Effector memory CD4-positive, alpha-beta T cell (primary cell): ENCODE data around the gene GDI2.
"Not testable (repeated sequence)": the region's sequence is repeated elsewhere in the genome, so short reads cannot be mapped to it uniquely, and the experiment has no call there.

ENCODE experiments used
- DNase-seq, 3 donors: peaks; one replicate each; pipeline ENCODE4 v3.0.0-alpha.2; 2020
- H3K27ac ChIP-seq: 2 replicates; pipeline ENCODE4 v1.7.0; 2013; ENCODE audit warnings: mild to moderate bottlenecking, low read length, moderate library complexity; ENCODE audit not compliant: insufficient read depth, poor library complexity, severe bottlenecking
- H3K27me3 ChIP-seq: replicated peaks from 2 replicates; pipeline ENCODE4 v1.7.0; 2013; ENCODE audit warnings: mild to moderate bottlenecking, low read length; ENCODE audit not compliant: insufficient read depth, control insufficient read depth, poor library complexity, severe bottlenecking
- H3K36me3 ChIP-seq: 2 replicates; pipeline ENCODE4 v1.7.0; 2013; ENCODE audit warnings: mild to moderate bottlenecking, low read length, moderate library complexity; ENCODE audit not compliant: control insufficient read depth, insufficient read depth
- H3K4me1 ChIP-seq: 2 replicates; pipeline ENCODE4 v1.7.0; 2013; ENCODE audit warnings: low read length, mild to moderate bottlenecking; ENCODE audit not compliant: control insufficient read depth, insufficient read depth, poor library complexity, severe bottlenecking
- H3K4me3 ChIP-seq: 2 replicates; pipeline ENCODE4 v1.7.0; 2013; ENCODE audit warnings: low read length, low read depth, mild to moderate bottlenecking; ENCODE audit not compliant: insufficient read depth, poor library complexity, severe bottlenecking
- H3K9me3 ChIP-seq: 2 replicates; pipeline ENCODE4 v1.7.0; 2013; ENCODE audit warnings: mild to moderate bottlenecking, low read length, moderate library complexity; ENCODE audit not compliant: control insufficient read depth

Gene GDI2

DNA sequence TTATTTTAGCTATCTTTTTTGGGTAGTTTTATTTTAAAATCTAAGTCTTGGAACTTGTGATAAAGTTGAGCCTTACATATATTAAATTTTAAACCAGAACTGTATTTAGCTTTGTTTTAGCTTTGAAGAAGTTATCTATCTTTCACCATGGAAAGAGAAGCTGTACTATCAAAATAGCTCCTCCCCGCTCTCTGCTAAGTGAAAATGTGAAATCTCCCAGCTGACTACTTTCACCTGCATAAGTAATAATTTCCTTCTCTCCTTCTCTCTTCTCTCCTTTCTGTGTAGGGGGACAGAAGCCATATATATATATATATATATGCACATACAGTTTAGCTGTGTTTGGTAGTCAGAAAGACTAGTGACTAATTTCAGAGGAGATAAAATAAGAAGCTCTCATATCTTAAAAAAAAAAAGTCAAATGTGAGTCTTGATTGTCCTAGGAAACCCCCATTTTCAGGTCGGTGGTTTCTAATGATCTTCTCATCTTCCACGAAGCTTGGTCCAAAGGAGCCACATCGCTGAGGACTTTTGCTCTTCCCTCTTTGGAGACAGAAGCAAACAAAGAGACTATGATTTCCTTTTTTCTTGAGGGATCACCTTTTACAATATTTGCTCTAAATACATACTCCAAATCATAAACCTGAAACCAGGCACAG, 30.6 kb upstream of the GDI2 start:
- no peaks in the 10 kb centered on the region for H3K9me3 ChIP-seq
- no peak for DNase-seq
- H3K27ac ChIP-seq: no peak overlapping the region
- no peaks in the 10 kb centered on the region for H3K4me1 ChIP-seq
- no peaks in the 10 kb centered on the region for H3K36me3 ChIP-seq
- no peak overlapping the region for H3K4me3 ChIP-seq
- H3K27me3 ChIP-seq: no peaks in the 10 kb centered on the region

DNA sequence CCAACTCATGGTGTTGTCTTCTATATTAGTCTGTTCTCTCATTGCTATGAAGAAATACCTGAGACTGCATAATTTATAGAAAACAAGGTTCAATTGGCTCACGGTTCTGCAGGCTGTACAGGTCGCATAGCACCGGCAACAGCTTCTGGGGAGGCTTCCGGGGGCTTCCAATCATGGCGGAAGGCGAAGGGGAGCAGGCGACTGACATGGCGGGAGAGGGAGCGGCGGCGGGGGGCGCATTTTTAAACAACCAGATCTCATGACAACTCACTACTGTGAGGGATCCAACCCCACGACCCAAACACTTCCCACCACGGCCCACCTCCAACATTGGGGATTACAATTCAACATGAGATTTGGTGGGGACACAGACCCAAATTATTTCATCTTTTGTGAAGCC, 28.7 kb upstream of the GDI2 start:
- Histone ChIP-seq H3K4me1 (no peaks in the 10 kb centered on the region), H3K27me3 (no peaks in the 10 kb centered on the region), H3K9me3 (no peaks in the 10 kb centered on the region), H3K27ac (no peak overlapping the region), H3K4me3 (no peak overlapping the region), H3K36me3 (no peaks in the 10 kb centered on the region)
- DNase-seq: no peak

GRCh38 chr10:5840314-5841307, 27.4 kb upstream of the GDI2 start:
- H3K27me3 ChIP-seq: no peaks in the 10 kb centered on the region
- no peaks in the 10 kb centered on the region for H3K36me3 ChIP-seq
- H3K4me1 ChIP-seq: no peaks in the 10 kb centered on the region
- H3K27ac ChIP-seq: no peak overlapping the region
- no peak for DNase-seq
- no peak overlapping the region for H3K4me3 ChIP-seq
- no peaks in the 10 kb centered on the region for H3K9me3 ChIP-seq

DNA sequence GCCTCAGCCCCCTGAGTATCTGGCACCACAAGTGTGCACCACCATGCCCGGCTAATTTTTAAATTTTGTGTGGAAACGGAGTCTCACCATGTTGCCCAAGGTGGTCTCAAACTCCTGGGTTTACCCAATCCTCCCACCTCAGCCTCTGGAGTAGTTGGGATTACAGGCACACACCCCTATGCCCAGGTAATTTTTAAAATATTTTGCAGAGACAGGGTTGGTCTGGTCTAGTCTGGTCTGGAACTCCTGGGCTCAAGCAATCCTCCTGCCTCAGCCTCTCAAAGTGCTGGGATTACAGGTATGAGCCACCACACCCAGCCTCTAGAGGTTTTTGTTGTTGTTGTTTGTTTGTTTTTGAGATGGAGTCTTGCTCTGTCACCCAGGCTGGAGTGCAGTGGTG, 22.9 kb upstream of the GDI2 start:
- H3K9me3 ChIP-seq, DNase-seq, H3K27ac ChIP-seq, H3K27me3 ChIP-seq, H3K4me1 ChIP-seq, H3K4me3 ChIP-seq, H3K36me3 ChIP-seq: not testable (repeated sequence)

DNA sequence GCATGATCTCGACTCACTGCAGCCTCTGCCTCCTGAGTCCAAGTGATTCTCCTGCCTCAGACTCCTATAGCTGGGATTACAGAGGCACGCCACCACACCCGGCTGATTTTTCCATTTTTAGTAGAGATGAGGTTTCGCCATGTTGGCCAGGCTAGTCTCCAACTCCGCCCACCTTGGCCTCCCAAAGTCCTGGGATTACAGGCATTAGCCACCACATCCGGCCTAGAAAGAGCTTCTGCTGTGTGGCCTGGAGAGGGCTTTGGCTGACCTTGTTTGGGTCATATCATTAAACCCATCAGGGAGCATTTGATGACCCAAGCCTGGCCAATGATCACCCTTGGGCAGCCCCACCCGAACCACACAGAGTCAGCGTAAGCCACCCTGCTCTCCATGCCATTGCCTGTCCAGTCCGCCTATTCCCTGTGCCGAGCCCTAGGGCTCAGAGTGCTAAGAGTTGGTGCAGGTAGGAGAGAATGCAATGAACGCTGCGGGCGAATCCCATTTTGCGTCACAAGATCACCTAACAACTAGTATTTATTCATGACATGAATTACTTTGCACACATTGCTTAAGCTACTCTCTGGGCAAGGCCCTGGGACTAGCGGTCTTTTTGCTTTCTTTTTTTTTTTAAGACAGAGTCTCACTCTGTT, 22.3 kb upstream of the GDI2 start:
- Histone ChIP-seq H3K4me3 (no peak overlapping the region), H3K36me3 (no peaks in the 10 kb centered on the region), H3K4me1 (no peaks in the 10 kb centered on the region), H3K9me3 (no peaks in the 10 kb centered on the region), H3K27me3 (no peaks in the 10 kb centered on the region), H3K27ac (no peak overlapping the region)
- no peak for DNase-seq

DNA sequence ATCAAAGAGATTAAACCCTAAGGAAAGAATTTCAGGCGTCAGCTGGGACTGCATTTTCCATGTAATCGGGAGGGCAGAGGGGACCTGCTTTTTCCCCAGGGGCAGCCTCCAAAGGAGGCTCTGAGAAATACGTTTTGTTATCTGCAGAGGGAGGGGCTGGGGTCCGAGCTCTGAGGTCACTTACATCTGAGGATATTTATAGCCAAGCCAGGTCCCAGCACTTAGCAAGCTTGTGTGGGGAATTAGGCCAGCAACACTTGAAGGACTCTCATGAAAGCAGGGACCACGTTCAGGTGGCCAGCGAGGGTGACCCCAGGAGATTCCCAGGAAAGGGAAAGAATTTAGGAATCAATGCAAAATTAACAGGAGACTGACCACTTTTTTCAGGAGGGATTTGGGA, 20.6 kb upstream of the GDI2 start:
- Histone ChIP-seq H3K9me3 (no peaks in the 10 kb centered on the region), H3K4me1 (no peaks in the 10 kb centered on the region), H3K27ac (no peak overlapping the region), H3K27me3 (no peaks in the 10 kb centered on the region), H3K36me3 (no peaks in the 10 kb centered on the region), H3K4me3 (no peak overlapping the region)
- no peak for DNase-seq

DNA sequence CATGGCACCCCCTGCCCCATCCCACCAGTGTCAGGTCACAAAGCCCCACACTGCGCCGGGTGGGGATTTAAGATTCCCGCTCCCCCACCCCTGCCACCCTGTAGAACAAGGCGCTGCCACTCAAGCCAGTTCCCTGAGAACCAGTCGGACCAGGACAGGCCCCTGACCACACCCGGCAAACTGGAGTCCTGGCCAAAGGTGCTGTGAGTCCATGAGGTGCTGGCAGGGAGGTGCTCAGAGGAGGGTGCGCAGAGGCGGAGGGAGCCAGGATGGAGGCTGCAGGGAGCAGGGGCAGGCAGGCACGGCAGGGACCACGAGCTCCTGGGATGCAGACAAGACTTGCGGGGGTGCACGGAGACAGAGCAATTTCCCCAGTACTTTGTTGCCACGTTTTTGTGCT, 19.7 kb upstream of the GDI2 start:
- no peak overlapping the region for H3K4me3 ChIP-seq

DNA sequence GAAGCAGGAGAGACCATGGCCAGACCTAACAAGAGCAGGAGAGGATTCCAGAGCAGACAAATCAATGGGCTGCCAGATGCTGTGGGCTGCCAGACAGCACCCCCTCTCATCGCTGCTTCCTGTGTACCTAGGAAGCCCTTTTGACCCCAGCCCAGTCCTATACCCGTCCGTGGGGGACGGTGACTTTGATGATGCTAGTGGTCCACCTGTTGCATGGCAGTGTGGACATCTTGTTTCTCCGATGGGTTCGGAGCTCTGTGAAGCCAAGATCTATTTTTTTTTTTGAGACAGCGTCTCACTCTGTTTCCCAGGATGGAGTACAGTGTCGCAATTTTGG, 18.2 kb upstream of the GDI2 start:
- no peaks in the 10 kb centered on the region for H3K27me3 ChIP-seq
- no peaks in the 10 kb centered on the region for H3K36me3 ChIP-seq
- H3K4me3 ChIP-seq: no peak overlapping the region
- no peak for DNase-seq
- no peaks in the 10 kb centered on the region for H3K9me3 ChIP-seq
- H3K4me1 ChIP-seq: no peaks in the 10 kb centered on the region
- H3K27ac ChIP-seq: no peak overlapping the region

More for the DNA sequence above, 19.7 kb upstream of the GDI2 start:
- Histone ChIP-seq H3K36me3 (no peaks in the 10 kb centered on the region), H3K9me3 (no peaks in the 10 kb centered on the region), H3K4me1 (no peaks in the 10 kb centered on the region), H3K27ac (no peak overlapping the region), H3K27me3 (no peaks in the 10 kb centered on the region)
- DNase-seq: no peak

- Histone ChIP-seq H3K36me3 (no peaks in the 10 kb centered on the region), H3K27ac (no peak overlapping the region), H3K4me1 (no peaks in the 10 kb centered on the region), H3K4me3 (no peak overlapping the region), H3K27me3 (no peaks in the 10 kb centered on the region), H3K9me3 (no peaks in the 10 kb centered on the region)
- DNase-seq: no peak
Measured at GRCh38 chr10:5830629-5831445, 17.6 kb upstream of the GDI2 start.
